IMR-90 (cell line): ENCODE data around the gene MTCL1. TPM values are rescaled to one million over a fixed set of nuclear protein-coding genes. Genes with fewer than 3 reads are reported as not detected.
A peak's percentile ranks its signal among the peaks of the same experiment; 100 is the strongest.

Source experiments
- ATAC-seq: fragments of 200-7000 bp; cut with Tn5 transposase; 2 replicates; pipeline ENCODE4 v1.9.1; 2020; ENCODE audit warnings: low read depth, mild to moderate bottlenecking, moderate library complexity
- BruUV-seq: library from RNA; stranded (reverse); fragments of 400-500 nt; replicated peaks from 2 replicates; lab custom pipeline; 2021; lab: Mats Ljungman, UMichigan
- CTCF ChIA-PET: fragments of 300-600 bp; formaldehyde crosslinking; extraction: SDS; loops from one replicate; lab custom pipeline; 2021; ENCODE audit warnings: antibody characterized with exemption; lab: Yijun Ruan, JAX
- POLR2A ChIA-PET: fragments of 300-600 bp; sonication (Branson Sonifier 250); formaldehyde crosslinking; loops from one replicate; lab custom pipeline; 2022; ENCODE audit warnings: antibody characterized with exemption; ENCODE audit not compliant: unreplicated experiment; lab: Charles Lee
- DNase-seq: peaks from one replicate; pipeline ENCODE4 v3.0.0; 2013
- H2AFZ ChIP-seq: replicated peaks from 2 replicates; pipeline ENCODE3; 2013; ENCODE audit warnings: low read length, mild to moderate bottlenecking; ENCODE audit not compliant: poor library complexity
- H2AK5ac ChIP-seq: 2 replicates; pipeline ENCODE4 v1.6.1; 2013; ENCODE audit warnings: low read depth, low read length, inconsistent platforms
- H2AK9ac ChIP-seq: replicated peaks from 2 replicates; pipeline ENCODE3; 2013; ENCODE audit warnings: mild to moderate bottlenecking, low read depth, low read length, moderate library complexity; ENCODE audit not compliant: poor library complexity
- H2BK120ac ChIP-seq: 2 replicates; pipeline ENCODE4 v1.6.1; 2013; ENCODE audit warnings: low read depth, low read length, inconsistent platforms
- H2BK15ac ChIP-seq: 3 replicates; pipeline ENCODE4 v1.6.1; 2013; ENCODE audit warnings: low read depth, low read length, inconsistent platforms
- H2BK20ac ChIP-seq: 2 replicates; pipeline ENCODE4 v1.6.1; 2013; ENCODE audit warnings: low read depth, mild to moderate bottlenecking, inconsistent platforms, low read length, moderate library complexity
- H2BK5ac ChIP-seq: 2 replicates; pipeline ENCODE4 v1.6.1; 2013; ENCODE audit warnings: mild to moderate bottlenecking, low read depth, low read length, inconsistent platforms; ENCODE audit not compliant: poor library complexity, severe bottlenecking
- H3K14ac ChIP-seq: replicated peaks from 2 replicates; pipeline ENCODE4 v1.6.1; 2013; ENCODE audit warnings: low read depth, low read length, inconsistent platforms
- H3K18ac ChIP-seq: 2 replicates; pipeline ENCODE4 v1.6.1; 2013; ENCODE audit warnings: low read depth, low read length, control low read depth
- H3K23ac ChIP-seq: 2 replicates; pipeline ENCODE4 v1.6.1; 2013; ENCODE audit warnings: low read depth, low read length, inconsistent platforms
- H3K27ac ChIP-seq: 2 replicates; pipeline ENCODE4 v1.5.1; 2013; ENCODE audit warnings: mild to moderate bottlenecking, control low read depth, low read length; ENCODE audit not compliant: insufficient read depth
- H3K27me3 ChIP-seq: 2 replicates; pipeline ENCODE4 v1.6.1; 2013; ENCODE audit warnings: low read length; ENCODE audit not compliant: control insufficient read depth, insufficient read depth
- H3K36me3 ChIP-seq: 2 replicates; pipeline ENCODE4 v1.6.1; 2013; ENCODE audit warnings: low read length, mixed read lengths; ENCODE audit not compliant: control insufficient read depth, insufficient read depth
- H3K4ac ChIP-seq: 2 replicates; pipeline ENCODE4 v1.6.1; 2013; ENCODE audit warnings: low read depth, low read length, inconsistent platforms
- H3K4me1 ChIP-seq: 2 replicates; pipeline ENCODE4 v1.6.1; 2013; ENCODE audit warnings: low read length, mixed read lengths; ENCODE audit not compliant: control insufficient read depth, insufficient read depth
- H3K4me2 ChIP-seq: 2 replicates; pipeline ENCODE4 v1.6.1; 2013; ENCODE audit warnings: low read depth, mild to moderate bottlenecking, control low read depth, low read length, moderate library complexity
- H3K4me3 ChIP-seq: 2 replicates; pipeline ENCODE4 v1.5.1; 2013; ENCODE audit warnings: low read depth, mild to moderate bottlenecking, control low read depth, low read length, moderate library complexity; ENCODE audit not compliant: insufficient read depth
- H3K56ac ChIP-seq: 2 replicates; pipeline ENCODE4 v1.6.1; 2013; ENCODE audit warnings: low read length, inconsistent platforms; ENCODE audit not compliant: insufficient read depth; ENCODE audit errors: extremely low read depth
- H3K79me1 ChIP-seq, 2 experiments: 2 replicates each; pipeline ENCODE4 v1.6.1; 2013; ENCODE audit warnings: low read length in 2 of 2, inconsistent platforms in 1 of 2, low read depth in 1 of 2
- H3K9ac ChIP-seq: 2 replicates; pipeline ENCODE4 v1.6.1; 2013; ENCODE audit warnings: low read depth, low read length, control low read depth
- H3K9me1 ChIP-seq: 2 replicates; pipeline ENCODE4 v1.6.1; 2013; ENCODE audit warnings: low read length, inconsistent platforms; ENCODE audit not compliant: insufficient read depth
- H3K9me3 ChIP-seq: 2 replicates; pipeline ENCODE4 v1.6.1; 2013; ENCODE audit warnings: low read length; ENCODE audit not compliant: control insufficient read depth, insufficient read depth
- H4K20me1 ChIP-seq: 2 replicates; pipeline ENCODE4 v1.6.1; 2013; ENCODE audit warnings: low read length, inconsistent platforms; ENCODE audit not compliant: insufficient read depth
- H4K5ac ChIP-seq: 2 replicates; pipeline ENCODE4 v1.6.1; 2013; ENCODE audit warnings: mild to moderate bottlenecking, low read depth, low read length, control low read depth
- H4K8ac ChIP-seq, 2 experiments: 2 replicates each; pipeline ENCODE4 v1.6.1; 2013; ENCODE audit warnings: low read depth in 2 of 2, low read length in 2 of 2, control low read depth in 1 of 2, inconsistent platforms in 1 of 2
- H4K91ac ChIP-seq: 2 replicates; pipeline ENCODE4 v1.6.1; 2013; ENCODE audit warnings: low read depth, low read length, inconsistent platforms; ENCODE audit not compliant: insufficient read depth
- BHLHE40 ChIP-seq: fragments of 150-350 bp; IDR thresholded peaks from 2 replicates; pipeline ENCODE4 v1.6.1; 2016; ENCODE audit warnings: mild to moderate bottlenecking, low read depth, low read length
- CEBPB ChIP-seq: IDR thresholded peaks from 2 replicates; pipeline ENCODE4 v1.6.1; 2012; ENCODE audit warnings: low read depth, low read length, improper control_type of control experiment
- CHD1 ChIP-seq: IDR thresholded peaks from 2 replicates; pipeline ENCODE4 v1.6.1; 2012; ENCODE audit warnings: low read depth, low read length, improper control_type of control experiment
- CTCF ChIP-seq: conservative IDR thresholded peaks from 2 replicates; pipeline ENCODE4 v1.5.1; 2012; ENCODE audit warnings: mild to moderate bottlenecking, low read depth, low read length, improper control_type of control experiment
- ELK1 ChIP-seq: fragments of 150-350 bp; IDR thresholded peaks from 2 replicates; pipeline ENCODE4 v1.6.1; 2016; ENCODE audit warnings: low read depth, mild to moderate bottlenecking, low read length, moderate library complexity, borderline replicate concordance
- FOS ChIP-seq: fragments of 150-350 bp; IDR thresholded peaks from 2 replicates; pipeline ENCODE4 v1.6.1; 2016; ENCODE audit warnings: low read depth, low read length
- MAFK ChIP-seq: IDR thresholded peaks from 2 replicates; pipeline ENCODE4 v1.6.1; 2012; ENCODE audit warnings: low read depth, low read length, improper control_type of control experiment
- MAZ ChIP-seq: IDR thresholded peaks from 2 replicates; pipeline ENCODE4 v1.6.1; 2012; ENCODE audit warnings: low read depth, mild to moderate bottlenecking, low read length, improper control_type of control experiment, moderate library complexity, borderline replicate concordance
- MXI1 ChIP-seq: IDR thresholded peaks from 2 replicates; pipeline ENCODE4 v1.6.1; 2012; ENCODE audit warnings: low read depth, mild to moderate bottlenecking, low read length, moderate library complexity, borderline replicate concordance
- NFE2L2 ChIP-seq: fragments of 150-350 bp; IDR thresholded peaks from 2 replicates; pipeline ENCODE4 v1.6.1; 2016; ENCODE audit warnings: low read depth, mild to moderate bottlenecking, low read length
- POLR2A ChIP-seq: IDR thresholded peaks from 2 replicates; pipeline ENCODE4 v1.6.1; 2012; ENCODE audit warnings: mild to moderate bottlenecking, low read depth, low read length
- RAD21 ChIP-seq: IDR thresholded peaks from 2 replicates; pipeline ENCODE4 v1.6.1; 2012; ENCODE audit warnings: low read length, improper control_type of control experiment
- RCOR1 ChIP-seq: IDR thresholded peaks from 2 replicates; pipeline ENCODE4 v1.6.1; 2012; ENCODE audit warnings: mild to moderate bottlenecking, low read length, improper control_type of control experiment; ENCODE audit not compliant: insufficient replicate concordance
- RFX5 ChIP-seq: IDR thresholded peaks from 2 replicates; pipeline ENCODE4 v1.8.0; 2012; ENCODE audit warnings: low read depth, mild to moderate bottlenecking, low read length, moderate library complexity
- SMC3 ChIP-seq: fragments of 150-350 bp; IDR thresholded peaks from 2 replicates; pipeline ENCODE4 v1.6.1; 2016; ENCODE audit warnings: low read depth, mild to moderate bottlenecking, antibody characterized with exemption, low read length, moderate library complexity
- USF2 ChIP-seq: fragments of 150-350 bp; IDR thresholded peaks from 2 replicates; pipeline ENCODE4 v1.6.1; 2017; ENCODE audit warnings: mild to moderate bottlenecking, antibody characterized with exemption, low read length, low read depth
- WGBS, 2 experiments: methylation state at CpG; one replicate each; pipeline versions ENCODE4 v1.1.5 to v1.1.7; 2013; ENCODE audit warnings: missing lambda C conversion rate in 2 of 2; ENCODE audit not compliant: insufficient read length in 1 of 2; ENCODE audit errors: extremely low coverage in 2 of 2; 5-methylcytosine and 5-hydroxymethylcytosine counted together
- dilution Hi-C: fragments of 300-500 bp; cut with HindIII; formaldehyde crosslinking; loops from one replicate; pipeline ENCODE4 v1.14.3; 2018; ENCODE audit warnings: low sequenced_read_pairs; ENCODE audit not compliant: unreplicated experiment
- in situ Hi-C: fragments of 300-500 bp; cut with MboI; formaldehyde crosslinking; loops from 3 replicates; pipeline ENCODE4 v1.14.3; 2019; ENCODE audit warnings: low sequenced_read_pairs, inconsistent platforms, mixed read lengths
- intact Hi-C: fragments of 100-400 bp; cut with micrococcal nuclease; formaldehyde crosslinking; loops from 2 replicates; pipeline ENCODE4 v1.10.0; 2022
- polyA plus RNA-seq, 3 experiments: library from polyadenylated mRNA; depleted of rRNA; stranded (reverse); fragments of >200 nt; gene quantifications; 2 replicates each; pipeline ENCODE4 v1.2.3, GENCODE V29; 2012; ENCODE audit warnings: low replicate concordance in 1 of 3
- total RNA-seq: library from RNA; depleted of rRNA; stranded (reverse); fragments of >200 nt; gene quantifications from 2 replicates; pipeline ENCODE4 v1.2.3, GENCODE V29; 2012

The MTCL1 gene
- total and polyA plus RNA-seq, 2 of the 4 experiments (the other 2 are of a cell fraction): 29.0 to 45.3 TPM

GRCh38 chr18:8826971-8827370, 121.6 kb downstream of the MTCL1 start:
- Histone ChIP-seq H3K56ac (no peak overlapping the region), H3K9me3 (no peaks in the 10 kb centered on the region), H3K79me1 (peaks cover 25 to 68% of the 10 kb centered on the region in 2 experiments), H3K18ac (no peak overlapping the region), H4K5ac (no peak overlapping the region), H2AK9ac (no peak overlapping the region), H3K4me1 (peaks cover 16% of the 10 kb centered on the region), H3K4ac (0 out of 2 replicates have a peak overlapping the region, but pooled peaks have one; percentile 1), H3K9ac (no peak overlapping the region), H3K27ac (no peak overlapping the region), H2BK15ac (no peak overlapping the region), H2AFZ (no peak overlapping the region), H2BK120ac (no peak overlapping the region), H4K91ac (no peak overlapping the region; the same call in 1 of the 2 replicates), H2AK5ac (0 out of 2 replicates have a peak overlapping the region, but pooled peaks have one; percentile 14), H4K8ac (no peak overlapping the region), H3K14ac (no peak overlapping the region), H3K23ac (no peak overlapping the region), H2BK5ac (no peak overlapping the region), H3K4me3 (no peak overlapping the region), H3K27me3 (no peaks in the 10 kb centered on the region), H4K20me1 (no peaks in the 10 kb centered on the region), H2BK20ac (no peak overlapping the region), H3K4me2 (no peak overlapping the region), H3K9me1 (peaks cover 37% of the 10 kb centered on the region), H3K36me3 (peaks cover 66% of the 10 kb centered on the region)
- POLR2A ChIA-PET: no interaction called here
- TF ChIP-seq NFE2L2: no peak
- no peak for TF ChIP-seq SMC3
- TF ChIP-seq RAD21: no peak
- no peak for TF ChIP-seq USF2
- TF ChIP-seq ELK1: no peak
- TF ChIP-seq MAZ: no peak
- no peak for TF ChIP-seq RFX5
- TF ChIP-seq FOS: no peak
- no peak for TF ChIP-seq CTCF
- TF ChIP-seq MAFK: no peak
- TF ChIP-seq BHLHE40: no peak
- TF ChIP-seq CEBPB: no peak
- no peak for TF ChIP-seq MXI1
- TF ChIP-seq CHD1: no peak
- TF ChIP-seq RCOR1: no peak
- no peak for TF ChIP-seq POLR2A
- CTCF ChIA-PET: no interaction called here
- no CpG with 5 or more reads among the region's 12 CpGs for WGBS, 2 experiments
- ATAC-seq (no peak), DNase-seq (no peak)
- no TSS peak for BruUV-seq
- dilution Hi-C loops: no loop called here
- intact Hi-C loops: no loop called here
- in situ Hi-C loops: no loop called here
